Activated naive CD8-positive, alpha-beta T cell treated with anti-CD3 and anti-CD28 coated beads, Interleukin-2, amount 50 U/mL, for 16 hours (primary cell): Measurements from ENCODE around the gene CLEC4E.
"Not testable (repeated sequence)": the region's sequence is repeated elsewhere in the genome, so short reads cannot be mapped to it uniquely, and the experiment has no call there.

Experiments used
- DNase-seq: peaks from one replicate; pipeline ENCODE4 v3.0.0-alpha.2; 2020; ENCODE audit warnings: low read depth, low spot score

The CLEC4E gene, protein sequence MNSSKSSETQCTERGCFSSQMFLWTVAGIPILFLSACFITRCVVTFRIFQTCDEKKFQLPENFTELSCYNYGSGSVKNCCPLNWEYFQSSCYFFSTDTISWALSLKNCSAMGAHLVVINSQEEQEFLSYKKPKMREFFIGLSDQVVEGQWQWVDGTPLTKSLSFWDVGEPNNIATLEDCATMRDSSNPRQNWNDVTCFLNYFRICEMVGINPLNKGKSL

DNA sequence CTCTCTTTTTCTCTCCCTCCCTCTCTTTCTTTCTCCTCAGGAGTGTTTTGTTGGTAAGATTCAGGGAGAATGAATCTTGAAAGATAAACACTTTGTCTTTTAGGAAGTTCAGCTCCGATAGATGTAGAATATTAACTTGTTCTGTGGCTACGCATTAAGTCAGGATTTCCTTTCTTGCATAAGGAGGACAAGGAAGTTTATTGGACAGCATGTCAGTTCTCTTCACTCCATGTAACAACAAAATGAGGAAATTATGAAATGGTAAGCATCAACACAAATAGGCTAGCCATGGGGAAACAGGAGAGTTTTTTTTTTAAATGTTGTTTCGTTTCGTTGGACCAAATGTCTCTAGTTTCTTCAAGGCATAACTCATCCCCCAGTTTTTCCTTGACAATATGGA, at the start of gene CLEC4E:
Gene CLEC4E (minus strand): TSS at position 75 of the 400 bp plus-strand sequence. CDS start 108 bp downstream, outside the sequence.
- not testable (repeated sequence) for DNase-seq

DNA sequence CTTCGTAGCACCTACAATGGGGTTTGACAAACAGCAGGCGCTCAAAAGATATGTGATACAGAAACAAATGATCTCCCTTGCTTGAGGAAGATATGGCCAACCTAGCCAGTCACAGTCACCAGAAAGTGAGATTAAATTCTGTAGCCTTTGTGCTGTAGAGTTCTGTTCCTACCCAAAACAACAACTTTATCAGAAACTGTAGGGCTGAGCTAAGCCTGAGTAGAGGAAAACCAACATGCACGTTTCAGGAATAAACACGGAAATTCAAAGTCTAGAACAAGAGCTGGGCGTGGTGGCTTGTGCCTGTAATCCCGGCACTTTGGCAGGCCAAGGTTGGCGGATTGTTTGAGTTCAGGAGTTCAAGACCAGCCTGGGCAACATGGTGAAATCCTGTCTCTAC, 49.0 kb upstream of the CLEC4E start:
- DNase-seq: no peak

DNA sequence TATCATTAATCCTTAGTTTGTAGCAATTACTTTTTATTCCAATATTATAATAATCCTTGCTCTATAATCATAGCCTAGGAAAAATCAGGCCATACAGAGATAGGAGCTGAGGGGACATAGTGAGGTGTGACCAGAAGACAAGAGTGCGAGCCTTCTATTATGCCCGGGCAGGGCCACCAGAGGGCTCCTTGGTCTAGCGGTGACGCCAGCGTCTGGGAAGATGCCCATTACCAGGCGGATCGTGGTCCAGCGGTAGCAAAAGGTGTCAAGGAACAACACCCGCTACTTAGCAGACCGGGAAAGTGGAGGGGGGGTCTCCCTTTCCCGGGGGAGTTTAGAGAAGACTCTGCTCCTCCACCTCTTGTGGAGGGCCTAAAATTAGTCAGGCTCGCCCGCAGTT, 43.8 kb upstream of the CLEC4E start:
- DNase-seq: not testable (repeated sequence)

GRCh38 chr12:8584004-8584403, 43.3 kb upstream of the CLEC4E start:
- DNase-seq: no peak

DNA sequence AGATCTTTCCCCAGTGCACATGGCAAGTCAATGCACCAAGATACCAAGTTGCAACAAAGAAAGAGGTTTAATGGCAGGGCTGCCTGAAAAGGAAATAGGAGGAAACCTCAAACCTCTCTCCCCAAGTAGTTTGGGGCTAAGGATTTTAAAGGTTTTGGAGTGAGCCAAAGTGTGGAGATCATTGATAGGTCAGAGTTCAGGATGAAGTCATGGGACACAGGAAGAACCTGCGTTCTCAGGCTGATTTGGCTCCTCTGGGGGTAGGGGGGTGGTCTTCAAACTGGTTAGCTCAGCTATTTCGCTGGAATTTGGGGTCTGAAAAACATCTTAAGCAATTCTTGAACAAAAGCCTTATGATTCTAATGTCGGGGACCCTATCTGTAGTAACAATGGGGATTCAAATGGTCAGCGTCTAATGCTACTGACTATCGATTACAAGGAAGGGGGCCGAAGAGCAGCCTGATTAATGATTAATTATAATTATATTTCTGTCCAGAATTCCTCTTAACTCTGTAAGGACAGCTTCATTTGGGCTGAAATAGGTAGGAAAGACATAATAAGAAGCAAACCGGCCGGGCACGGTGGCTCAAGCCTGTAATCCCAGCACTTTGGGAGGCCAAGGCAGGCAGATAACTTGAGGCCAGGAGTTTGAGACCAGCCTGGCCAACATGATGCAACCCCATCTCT, 40.5 kb upstream of the CLEC4E start:
- no peak for DNase-seq

GRCh38 chr12:8577879-8578278, 37.2 kb upstream of the CLEC4E start:
- no peak for DNase-seq

DNA sequence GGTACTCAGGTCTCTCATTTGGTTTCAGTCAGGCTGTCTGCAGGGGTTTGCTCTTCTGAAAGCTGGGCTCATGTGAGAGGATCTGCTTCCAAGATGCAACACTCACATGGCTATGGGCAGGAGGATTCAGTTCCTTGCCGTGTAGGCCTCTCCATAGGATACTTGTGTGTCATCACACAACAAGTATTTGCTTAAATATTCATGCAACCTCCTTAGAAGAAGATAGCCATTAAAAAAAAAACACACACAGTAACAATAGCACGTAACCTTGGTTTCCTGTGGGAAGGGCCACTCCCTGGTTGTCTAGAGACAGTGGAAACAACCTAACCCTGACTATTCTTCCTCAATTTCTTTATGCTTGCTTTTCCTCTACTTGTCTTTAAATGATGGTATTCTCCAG, 31.8 kb upstream of the CLEC4E start:
- no peak for DNase-seq

- DNase-seq: no peak
Observed at GRCh38 chr12:8566525-8566924, 25.8 kb upstream of the CLEC4E start.

DNA sequence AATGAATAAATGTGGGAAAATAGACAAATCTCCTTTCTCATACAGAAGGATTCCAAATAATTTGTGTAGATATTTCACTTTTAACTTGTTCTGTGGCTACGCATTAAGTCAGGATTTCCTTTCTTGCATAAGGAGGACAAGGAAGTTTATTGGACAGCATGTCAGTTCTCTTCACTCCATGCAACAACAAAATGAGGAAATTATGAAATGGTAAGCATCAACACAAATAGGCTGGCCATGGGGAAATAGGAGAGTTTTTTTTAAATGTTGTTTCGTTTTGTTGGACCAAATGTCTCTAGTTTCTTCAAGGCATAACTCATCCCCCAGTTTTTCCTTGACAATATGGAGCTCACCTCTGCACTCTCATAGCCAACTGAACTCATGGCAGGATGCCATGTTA, 25.3 kb upstream of the CLEC4E start:
- not testable (repeated sequence) for DNase-seq

GRCh38 chr12:8564656-8565055, 24.0 kb upstream of the CLEC4E start:
- DNase-seq: no peak

GRCh38 chr12:8563356-8563755, 22.7 kb upstream of the CLEC4E start:
- no peak for DNase-seq

- DNase-seq: no peak
Observed at GRCh38 chr12:8562310-8562709, 21.6 kb upstream of the CLEC4E start.

GRCh38 chr12:8561011-8561410, 20.3 kb upstream of the CLEC4E start:
- no peak for DNase-seq

DNA sequence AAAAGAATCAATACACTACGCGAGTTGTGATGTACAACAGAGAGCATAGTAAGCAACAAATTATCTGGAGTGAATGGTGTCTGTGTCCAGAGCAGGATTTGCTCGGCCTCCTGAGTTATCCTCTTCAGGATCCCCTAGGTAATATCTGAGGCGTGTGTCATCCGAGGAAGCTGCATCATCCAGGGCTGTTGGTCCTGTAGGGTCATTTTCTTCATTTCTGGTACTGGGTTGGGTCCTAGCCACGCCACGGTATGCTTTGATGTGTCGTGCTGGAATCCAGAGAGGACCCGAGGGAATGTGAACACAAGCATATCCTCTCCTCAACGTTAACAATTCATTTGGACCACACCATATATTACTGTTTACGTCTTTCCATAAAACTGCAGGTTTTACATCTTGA, 19.0 kb upstream of the CLEC4E start:
- no peak for DNase-seq

DNA sequence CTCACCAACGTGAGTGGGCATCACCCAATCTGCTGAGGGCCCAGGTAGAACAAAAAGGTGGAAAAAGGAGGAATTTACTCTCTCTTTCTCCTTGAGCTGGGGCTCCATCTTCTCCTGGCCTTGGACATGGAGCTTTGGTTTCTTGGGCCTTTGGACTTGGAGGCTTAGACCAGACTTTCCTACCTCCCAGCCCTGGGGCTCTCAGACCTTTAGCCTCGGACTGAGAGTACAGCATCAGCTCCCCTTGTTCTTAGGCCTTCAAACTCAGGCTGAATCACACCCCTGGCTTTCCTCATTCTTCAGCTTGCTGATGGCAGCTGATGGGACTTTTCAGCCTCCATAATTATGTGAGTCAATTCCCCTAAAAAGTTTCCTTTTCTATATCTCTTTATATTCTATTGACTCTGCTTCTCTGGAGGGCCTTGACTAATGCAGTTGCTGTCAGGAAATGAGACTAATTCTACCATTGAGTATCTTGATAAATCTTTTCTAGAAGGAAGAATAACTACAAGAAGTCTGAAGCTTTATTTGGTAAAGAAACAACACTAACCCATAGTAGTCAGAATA, 15.9 kb upstream of the CLEC4E start:
- DNase-seq: no peak

- no peak for DNase-seq
Observed at GRCh38 chr12:8554451-8555195, 13.9 kb upstream of the CLEC4E start.

GRCh38 chr12:8553088-8553627, 12.5 kb upstream of the CLEC4E start:
- no peak for DNase-seq

DNA sequence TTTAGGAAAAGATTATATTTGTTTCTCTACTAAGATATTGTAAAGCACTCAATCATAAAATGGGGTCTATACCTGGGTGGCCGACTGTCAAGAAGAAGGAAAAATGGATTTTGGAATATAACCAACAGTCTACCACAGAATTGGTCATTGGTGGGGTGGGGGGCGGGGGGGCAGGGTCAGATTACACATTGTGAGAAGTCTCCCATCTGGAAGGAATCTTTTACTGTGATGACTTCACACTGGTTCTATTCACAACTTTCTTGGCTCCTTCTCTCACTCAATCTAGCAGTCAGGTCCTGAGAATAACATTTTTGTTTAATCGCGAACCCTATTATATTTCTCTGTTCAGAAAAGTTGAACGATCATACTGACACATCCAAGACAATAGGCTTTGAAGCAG, 8.7 kb upstream of the CLEC4E start:
- no peak for DNase-seq

DNA sequence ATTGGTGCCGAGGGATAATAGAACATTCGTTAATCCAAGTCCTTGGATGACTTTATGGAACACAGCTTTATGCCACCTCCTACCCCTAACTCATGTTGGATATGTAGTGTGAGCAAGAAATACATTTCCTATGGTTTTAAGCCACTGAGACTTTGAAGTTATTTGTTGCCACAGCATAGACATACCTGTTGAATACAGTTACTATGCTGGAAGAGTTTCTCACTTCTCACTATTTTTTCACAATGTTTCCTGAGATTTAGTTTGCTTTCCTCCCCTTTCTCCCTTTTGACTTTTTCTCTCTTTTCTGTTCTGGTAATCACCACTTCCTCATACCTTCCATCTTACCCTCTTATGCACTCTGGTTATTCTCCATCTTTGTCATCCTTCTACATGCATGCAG, 7.5 kb upstream of the CLEC4E start:
- no peak for DNase-seq

DNA sequence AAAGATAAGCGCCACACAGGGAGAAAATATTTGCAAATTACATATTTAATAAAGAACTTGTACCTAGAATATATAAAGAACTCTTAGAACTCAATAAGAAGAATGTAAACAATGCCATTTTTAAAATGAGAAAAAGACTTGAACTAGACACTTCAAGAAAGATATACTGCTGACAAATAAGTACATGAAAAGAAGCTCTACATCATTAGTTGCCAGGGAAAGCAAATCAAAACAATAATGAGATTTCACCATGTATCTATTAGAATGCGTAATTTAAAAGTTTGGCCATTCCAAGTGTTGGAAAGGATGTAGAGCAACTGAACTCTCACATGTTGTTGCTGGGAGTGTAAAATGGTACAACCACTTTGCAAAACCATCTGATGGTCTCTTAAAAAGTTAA, 6.9 kb upstream of the CLEC4E start:
- no peak for DNase-seq

DNA sequence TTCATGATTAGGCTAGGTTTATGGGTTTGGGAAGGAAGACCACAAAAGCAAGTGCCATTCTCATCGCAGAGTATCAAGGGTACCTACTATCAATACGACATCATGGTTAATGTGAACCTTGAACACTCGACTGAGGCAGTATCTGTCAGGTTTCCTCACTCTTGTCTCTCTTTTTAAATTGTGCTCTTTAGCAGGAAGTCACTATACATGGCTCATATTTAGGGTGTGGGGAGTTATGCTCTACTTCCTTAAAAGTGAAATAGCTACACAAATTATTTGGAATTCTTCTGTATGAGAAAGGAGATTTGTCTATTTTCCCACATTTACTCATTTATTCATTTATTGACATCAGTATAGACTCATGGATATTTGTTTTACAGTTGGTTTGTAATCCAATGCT, 5.9 kb upstream of the CLEC4E start:
- DNase-seq: no peak

GRCh38 chr12:8544295-8544694, 3.6 kb upstream of the CLEC4E start:
- DNase-seq: peak; percentile 48
